Measurements from ENCODE around the gene IL17B. TPM values are rescaled to one million over a fixed set of nuclear protein-coding genes. Genes with fewer than 3 reads are reported as not detected.

IL17B gene
- total RNA-seq, 1 donor from 2014 or later = not detected

DNA sequence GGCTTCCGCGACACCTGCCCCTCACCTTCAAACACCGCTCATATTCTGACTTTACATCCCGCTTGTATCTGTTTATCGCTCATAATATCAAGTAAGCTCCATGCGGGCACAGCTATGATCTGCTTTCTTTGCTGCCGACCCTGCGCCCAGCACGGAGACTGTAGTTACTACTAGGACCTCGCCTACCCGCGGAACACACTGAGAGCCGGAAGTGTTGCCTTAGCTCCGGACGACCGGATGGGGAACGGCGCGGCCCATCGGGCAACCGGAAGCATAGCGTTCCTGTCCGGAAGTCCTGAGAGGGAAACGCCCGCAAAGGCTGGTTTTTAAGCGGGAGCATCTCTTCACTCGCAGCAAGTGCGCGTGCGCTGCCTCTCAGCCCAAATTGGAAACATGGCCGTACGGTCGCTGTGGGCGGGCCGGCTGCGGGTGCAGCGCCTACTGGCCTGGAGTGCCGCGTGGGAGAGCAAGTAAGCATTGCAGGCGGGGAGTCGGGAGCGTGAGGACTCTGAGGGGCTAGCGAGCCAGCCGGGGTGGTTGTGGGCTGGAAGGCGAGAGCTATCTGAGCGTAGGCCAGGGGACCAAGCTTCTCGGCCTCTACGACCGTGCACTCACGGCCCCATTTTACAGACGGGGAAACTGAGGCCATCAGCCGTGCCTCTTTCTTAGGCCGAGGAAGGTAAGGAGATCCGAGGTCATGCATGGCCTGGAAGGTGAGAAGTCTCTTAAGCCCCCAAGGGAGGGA lies 33.8 kb downstream of the IL17B start, which contains the start of gene GRPEL2:
Gene GRPEL2 (plus strand): TSS at position 353 of the 745 bp plus-strand sequence. CDS start 41 bp downstream, at position 394.
- peak within 1 kb of the TSS; percentile 100 for H3K4me3 ChIP-seq (ENCODE audit: low read depth, low read length)
- TF ChIP-seq, protein P1, sequence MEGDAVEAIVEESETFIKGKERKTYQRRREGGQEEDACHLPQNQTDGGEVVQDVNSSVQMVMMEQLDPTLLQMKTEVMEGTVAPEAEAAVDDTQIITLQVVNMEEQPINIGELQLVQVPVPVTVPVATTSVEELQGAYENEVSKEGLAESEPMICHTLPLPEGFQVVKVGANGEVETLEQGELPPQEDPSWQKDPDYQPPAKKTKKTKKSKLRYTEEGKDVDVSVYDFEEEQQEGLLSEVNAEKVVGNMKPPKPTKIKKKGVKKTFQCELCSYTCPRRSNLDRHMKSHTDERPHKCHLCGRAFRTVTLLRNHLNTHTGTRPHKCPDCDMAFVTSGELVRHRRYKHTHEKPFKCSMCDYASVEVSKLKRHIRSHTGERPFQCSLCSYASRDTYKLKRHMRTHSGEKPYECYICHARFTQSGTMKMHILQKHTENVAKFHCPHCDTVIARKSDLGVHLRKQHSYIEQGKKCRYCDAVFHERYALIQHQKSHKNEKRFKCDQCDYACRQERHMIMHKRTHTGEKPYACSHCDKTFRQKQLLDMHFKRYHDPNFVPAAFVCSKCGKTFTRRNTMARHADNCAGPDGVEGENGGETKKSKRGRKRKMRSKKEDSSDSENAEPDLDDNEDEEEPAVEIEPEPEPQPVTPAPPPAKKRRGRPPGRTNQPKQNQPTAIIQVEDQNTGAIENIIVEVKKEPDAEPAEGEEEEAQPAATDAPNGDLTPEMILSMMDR (conservative IDR thresholded peaks at IDR 0.05; ENCODE audit: low read depth, low read length) = no peak
- DNase-seq (ENCODE audit: low read depth) = peak; percentile 77

DNA sequence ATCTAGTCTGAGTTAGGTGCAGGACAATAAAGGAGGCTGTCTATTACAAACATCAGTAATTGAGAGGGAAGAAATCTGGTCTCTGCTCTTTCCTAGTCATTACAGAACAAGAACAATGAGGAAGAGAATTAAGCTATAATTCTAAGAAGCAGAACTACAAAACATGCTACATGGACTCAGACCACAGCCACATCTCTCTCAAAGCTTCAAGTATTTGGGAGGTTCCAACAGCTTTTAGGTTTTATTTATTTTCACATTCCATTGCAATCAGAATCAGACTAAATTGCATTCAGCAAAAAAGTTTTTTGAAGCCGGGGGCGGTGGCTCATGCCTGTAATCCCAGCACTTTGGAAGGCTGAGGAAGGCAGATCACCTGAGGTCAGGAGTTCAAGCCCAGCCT lies 34.9 kb downstream of the IL17B start:
- DNase-seq (ENCODE audit: low read depth) = no peak
- TF ChIP-seq, protein P1 (conservative IDR thresholded peaks at IDR 0.05; ENCODE audit: low read depth, low read length) = no peak
- peak overlapping the region; percentile 100 for H3K4me3 ChIP-seq (ENCODE audit: low read depth, low read length)

DNA sequence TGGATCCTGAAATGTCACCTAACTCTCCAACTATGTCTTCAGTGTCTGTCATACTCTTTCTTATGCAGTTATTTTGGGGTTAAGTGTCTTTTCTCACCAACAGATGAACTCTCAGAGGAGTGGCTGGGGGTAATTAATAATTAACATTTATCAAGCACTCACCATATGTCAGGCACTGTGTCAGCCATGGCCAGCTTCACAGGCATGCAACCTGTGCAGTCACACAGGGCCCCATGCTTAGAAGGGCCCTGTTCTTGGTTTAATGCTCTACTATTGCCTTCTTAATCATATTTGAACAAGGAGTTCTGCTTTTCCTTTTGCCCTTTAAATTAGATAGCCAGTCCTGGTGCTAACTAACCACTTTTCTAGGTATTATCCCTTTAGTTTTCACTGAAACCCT lies 37.2 kb downstream of the IL17B start:
- H3K4me3 ChIP-seq (ENCODE audit: low read depth, low read length) = no peak overlapping the region
- DNase-seq (ENCODE audit: low read depth) = no peak
- TF ChIP-seq, protein P1 (conservative IDR thresholded peaks at IDR 0.05; ENCODE audit: low read depth, low read length) = no peak

DNA sequence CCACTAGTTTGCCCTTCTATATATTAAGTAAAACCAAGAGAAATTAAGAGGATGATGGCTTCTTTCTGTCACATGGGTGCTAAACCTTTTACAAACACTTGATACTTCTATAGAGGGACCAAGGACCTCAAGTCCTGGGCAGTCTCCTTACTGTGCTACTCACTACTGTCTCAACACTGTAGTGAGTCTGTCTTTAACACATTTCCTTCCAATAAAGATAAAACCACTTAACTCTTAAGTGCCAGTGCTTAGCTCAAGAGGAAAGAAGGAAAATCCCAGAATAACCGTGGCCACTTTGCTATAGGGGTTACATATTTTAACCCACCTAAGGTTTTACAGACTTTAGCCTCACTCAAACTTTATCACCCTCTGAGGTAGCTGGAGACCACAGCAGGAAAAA lies 38.2 kb downstream of the IL17B start:
- no peak overlapping the region for H3K4me3 ChIP-seq (ENCODE audit: low read depth, low read length)
- no peak for DNase-seq (ENCODE audit: low read depth)
- TF ChIP-seq, protein P1 (conservative IDR thresholded peaks at IDR 0.05; ENCODE audit: low read depth, low read length) = no peak

DNA sequence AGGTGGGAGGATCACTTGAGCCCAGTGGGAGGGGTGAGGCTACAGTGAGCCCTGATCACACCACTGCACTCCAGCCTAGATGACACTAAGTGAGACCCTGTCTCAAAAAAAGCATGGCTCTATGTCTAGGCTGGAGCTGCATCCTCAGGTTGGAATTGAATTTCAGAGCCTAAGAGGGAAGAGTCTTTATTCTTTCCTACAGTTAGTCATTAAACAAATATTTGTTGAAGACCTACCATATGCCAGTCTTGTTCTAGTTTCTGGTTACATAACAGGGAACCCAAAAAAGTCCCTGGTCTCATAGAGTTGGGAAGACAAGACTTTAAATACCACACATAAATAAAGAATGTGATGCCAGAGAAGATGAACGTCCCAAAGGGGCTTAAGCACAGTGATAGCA lies 40.7 kb downstream of the IL17B start:
- TF ChIP-seq, protein P1 (conservative IDR thresholded peaks at IDR 0.05; ENCODE audit: low read depth, low read length) = no peak
- no peak overlapping the region for H3K4me3 ChIP-seq (ENCODE audit: low read depth, low read length)
- DNase-seq (ENCODE audit: low read depth) = no peak

DNA sequence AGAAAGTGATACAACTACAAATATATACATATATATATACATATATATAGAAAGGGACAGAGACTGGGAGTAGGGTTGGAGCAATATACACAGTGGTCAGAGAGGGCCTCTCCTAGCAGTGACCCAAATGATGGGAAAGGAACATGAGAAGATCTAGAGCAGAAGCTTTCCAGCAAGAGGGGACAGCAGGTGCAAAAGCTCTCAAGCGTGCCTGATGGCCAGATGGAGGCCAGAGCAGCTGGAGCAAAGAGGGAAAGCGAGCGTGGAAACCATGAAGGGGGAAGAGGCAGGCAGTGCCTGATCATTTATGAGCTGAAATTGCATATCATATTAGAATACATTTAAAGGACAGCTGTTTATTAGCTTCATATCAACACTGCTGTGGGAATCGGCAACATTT lies 41.4 kb downstream of the IL17B start:
- H3K4me3 ChIP-seq (ENCODE audit: low read depth, low read length) = no peak overlapping the region
- TF ChIP-seq, protein P1 (conservative IDR thresholded peaks at IDR 0.05; ENCODE audit: low read depth, low read length) = no peak
- DNase-seq (ENCODE audit: low read depth) = no peak
